ENCODE results near the gene ADAM15.

Gene ADAM15

DNA sequence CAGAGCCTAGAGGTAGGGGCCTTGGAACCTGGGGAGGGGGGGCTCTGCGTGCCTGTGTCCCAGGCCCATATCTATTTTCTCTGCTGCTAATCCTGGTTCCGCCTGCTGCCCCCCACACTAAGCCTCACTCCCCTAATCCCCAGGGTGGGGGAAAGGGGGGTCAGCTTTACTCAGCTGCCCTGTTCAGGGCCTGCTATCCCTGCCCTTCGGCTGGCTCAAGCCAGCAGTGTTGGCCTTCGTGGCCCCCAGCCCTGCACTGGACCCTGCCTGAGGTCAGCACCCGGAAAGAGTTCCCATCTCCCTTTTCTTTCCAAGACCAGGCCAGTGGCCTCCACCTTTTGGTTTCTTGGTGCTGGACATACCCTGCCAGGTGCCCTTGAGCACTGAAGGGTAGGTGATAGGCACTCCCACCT, 40.1 kb upstream of the ADAM15 start:
- Histone ChIP-seq H3K4me3 (ENCODE audit: low read depth, low read length) (no peak overlapping the region), H3K27ac (ENCODE audit: extremely low read depth, low read depth, low read length) (no peak overlapping the region), H3K36me3 (ENCODE audit: control insufficient read depth in 2 of 2, insufficient read depth in 1 of 2, low read length in 2 of 2) (peaks cover 0 to 29% of the 10 kb centered on the region in 2 experiments; a peak in 1 of 3 replicates), H3K4me1 (ENCODE audit: control insufficient read depth, insufficient read depth, low read length) (peaks cover 10% of the 10 kb centered on the region), H3K9me3 (ENCODE audit: control insufficient read depth, insufficient read depth, low read depth, low read length) (no peaks in the 10 kb centered on the region)
- ChIA-PET POLR2A (no interaction called here), CTCF (no interaction called here)
- TF ChIP-seq, protein P1, sequence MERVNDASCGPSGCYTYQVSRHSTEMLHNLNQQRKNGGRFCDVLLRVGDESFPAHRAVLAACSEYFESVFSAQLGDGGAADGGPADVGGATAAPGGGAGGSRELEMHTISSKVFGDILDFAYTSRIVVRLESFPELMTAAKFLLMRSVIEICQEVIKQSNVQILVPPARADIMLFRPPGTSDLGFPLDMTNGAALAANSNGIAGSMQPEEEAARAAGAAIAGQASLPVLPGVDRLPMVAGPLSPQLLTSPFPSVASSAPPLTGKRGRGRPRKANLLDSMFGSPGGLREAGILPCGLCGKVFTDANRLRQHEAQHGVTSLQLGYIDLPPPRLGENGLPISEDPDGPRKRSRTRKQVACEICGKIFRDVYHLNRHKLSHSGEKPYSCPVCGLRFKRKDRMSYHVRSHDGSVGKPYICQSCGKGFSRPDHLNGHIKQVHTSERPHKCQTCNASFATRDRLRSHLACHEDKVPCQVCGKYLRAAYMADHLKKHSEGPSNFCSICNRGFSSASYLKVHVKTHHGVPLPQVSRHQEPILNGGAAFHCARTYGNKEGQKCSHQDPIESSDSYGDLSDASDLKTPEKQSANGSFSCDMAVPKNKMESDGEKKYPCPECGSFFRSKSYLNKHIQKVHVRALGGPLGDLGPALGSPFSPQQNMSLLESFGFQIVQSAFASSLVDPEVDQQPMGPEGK (tag by site-specific recombination; IDR thresholded peaks at IDR 0.05), result peak; percentile 27; the same call in 1 of the 2 replicates
- TF ChIP-seq, protein P2, sequence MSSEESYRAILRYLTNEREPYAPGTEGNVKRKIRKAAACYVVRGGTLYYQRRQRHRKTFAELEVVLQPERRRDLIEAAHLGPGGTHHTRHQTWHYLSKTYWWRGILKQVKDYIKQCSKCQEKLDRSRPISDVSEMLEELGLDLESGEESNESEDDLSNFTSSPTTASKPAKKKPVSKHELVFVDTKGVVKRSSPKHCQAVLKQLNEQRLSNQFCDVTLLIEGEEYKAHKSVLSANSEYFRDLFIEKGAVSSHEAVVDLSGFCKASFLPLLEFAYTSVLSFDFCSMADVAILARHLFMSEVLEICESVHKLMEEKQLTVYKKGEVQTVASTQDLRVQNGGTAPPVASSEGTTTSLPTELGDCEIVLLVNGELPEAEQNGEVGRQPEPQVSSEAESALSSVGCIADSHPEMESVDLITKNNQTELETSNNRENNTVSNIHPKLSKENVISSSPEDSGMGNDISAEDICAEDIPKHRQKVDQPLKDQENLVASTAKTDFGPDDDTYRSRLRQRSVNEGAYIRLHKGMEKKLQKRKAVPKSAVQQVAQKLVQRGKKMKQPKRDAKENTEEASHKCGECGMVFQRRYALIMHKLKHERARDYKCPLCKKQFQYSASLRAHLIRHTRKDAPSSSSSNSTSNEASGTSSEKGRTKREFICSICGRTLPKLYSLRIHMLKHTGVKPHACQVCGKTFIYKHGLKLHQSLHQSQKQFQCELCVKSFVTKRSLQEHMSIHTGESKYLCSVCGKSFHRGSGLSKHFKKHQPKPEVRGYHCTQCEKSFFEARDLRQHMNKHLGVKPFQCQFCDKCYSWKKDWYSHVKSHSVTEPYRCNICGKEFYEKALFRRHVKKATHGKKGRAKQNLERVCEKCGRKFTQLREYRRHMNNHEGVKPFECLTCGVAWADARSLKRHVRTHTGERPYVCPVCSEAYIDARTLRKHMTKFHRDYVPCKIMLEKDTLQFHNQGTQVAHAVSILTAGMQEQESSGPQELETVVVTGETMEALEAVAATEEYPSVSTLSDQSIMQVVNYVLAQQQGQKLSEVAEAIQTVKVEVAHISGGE (tag by site-specific recombination; conservative IDR thresholded peaks at IDR 0.05; ENCODE audit: low read depth), result no peak

DNA sequence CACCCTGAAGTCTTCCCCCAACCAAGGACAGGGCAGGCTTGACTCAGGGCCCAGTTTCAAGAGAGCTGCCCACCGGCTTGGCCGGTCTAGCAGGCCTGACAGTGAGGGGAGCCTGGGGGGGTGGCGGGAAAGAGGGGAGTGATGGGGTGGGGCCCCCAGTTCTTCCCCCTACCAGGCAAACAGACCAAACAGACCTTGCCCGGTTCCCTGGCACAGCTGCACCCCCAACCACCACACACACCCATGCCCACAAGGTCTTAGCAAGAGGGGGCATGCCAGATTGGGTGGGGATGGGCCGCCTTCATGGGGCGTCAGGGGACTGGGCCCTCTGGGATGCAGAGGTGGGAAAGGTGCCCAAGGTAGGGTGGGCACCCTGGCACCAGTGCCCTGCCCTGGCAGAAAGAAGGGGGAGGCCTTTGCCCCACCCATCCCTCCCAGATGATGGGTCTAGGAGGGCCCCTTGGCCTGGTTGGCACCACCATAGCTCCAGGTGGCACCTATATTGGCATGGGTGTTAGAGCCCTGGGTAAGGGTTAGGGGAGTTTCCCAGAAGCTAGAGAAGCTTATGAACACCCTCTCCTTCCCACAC, 39.6 kb upstream of the ADAM15 start:
- CTCF ChIA-PET, result interaction anchor here (1.0 to 1.4 kb wide), 2 partner anchors 9 to 18 kb away, joined by 3 to 4 read pairs; partner anchors contain the start of genes LENEP and ZBTB7B
- no peak overlapping the region for H3K4me3 ChIP-seq (ENCODE audit: low read depth, low read length)
- H3K36me3 ChIP-seq (ENCODE audit: control insufficient read depth in 2 of 2, insufficient read depth in 1 of 2, low read length in 2 of 2), result peaks cover 0 to 34% of the 10 kb centered on the region in 2 experiments; a peak in 1 of 3 replicates
- POLR2A ChIA-PET, result interaction anchor here (1.0 to 1.6 kb wide), 6 partner anchors 8 to 156 kb away, joined by 3 to 8 read pairs (median 4); partner anchors contain the start of gene PYGO2
- H3K4me1 ChIP-seq (ENCODE audit: control insufficient read depth, insufficient read depth, low read length), result peaks cover 10% of the 10 kb centered on the region
- no peak overlapping the region for H3K27ac ChIP-seq (ENCODE audit: extremely low read depth, low read depth, low read length)
- peak; percentile 93 for TF ChIP-seq HIC1 (tag by site-specific recombination; IDR thresholded peaks at IDR 0.05)
- no peak for TF ChIP-seq ZNF555 (tag by site-specific recombination; conservative IDR thresholded peaks at IDR 0.05)
- H3K9me3 ChIP-seq (ENCODE audit: control insufficient read depth, insufficient read depth, low read depth, low read length), result no peaks in the 10 kb centered on the region

- CTCF ChIA-PET, result interaction anchor here (0.6 to 1.4 kb wide), 4 partner anchors 10 to 79 kb away, joined by 3 to 4 read pairs (median 4); partner anchors contain the start of genes LENEP, PYGO2 and ZBTB7B
- H3K27ac ChIP-seq (ENCODE audit: extremely low read depth, low read depth, low read length), result 0 out of 2 replicates have a peak overlapping the region, but pooled peaks have one; percentile 24
- TF ChIP-seq, protein P3, sequence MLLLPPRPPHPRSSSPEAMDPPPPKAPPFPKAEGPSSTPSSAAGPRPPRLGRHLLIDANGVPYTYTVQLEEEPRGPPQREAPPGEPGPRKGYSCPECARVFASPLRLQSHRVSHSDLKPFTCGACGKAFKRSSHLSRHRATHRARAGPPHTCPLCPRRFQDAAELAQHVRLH (tag by site-specific recombination; IDR thresholded peaks at IDR 0.05), result no peak
- no peak for TF ChIP-seq ZBTB1 (tag by site-specific recombination; IDR thresholded peaks at IDR 0.05)
- no peak for TF ChIP-seq ZNF747 (tag by site-specific recombination; IDR thresholded peaks at IDR 0.05)
- TF ChIP-seq ZNF76 (tag by site-specific recombination; IDR thresholded peaks at IDR 0.05; ENCODE audit: borderline replicate concordance, low read depth), result no peak
- TF ChIP-seq ZIC2 (tag by site-specific recombination; IDR thresholded peaks at IDR 0.05), result peak; percentile 64
- TF ChIP-seq, protein P4, sequence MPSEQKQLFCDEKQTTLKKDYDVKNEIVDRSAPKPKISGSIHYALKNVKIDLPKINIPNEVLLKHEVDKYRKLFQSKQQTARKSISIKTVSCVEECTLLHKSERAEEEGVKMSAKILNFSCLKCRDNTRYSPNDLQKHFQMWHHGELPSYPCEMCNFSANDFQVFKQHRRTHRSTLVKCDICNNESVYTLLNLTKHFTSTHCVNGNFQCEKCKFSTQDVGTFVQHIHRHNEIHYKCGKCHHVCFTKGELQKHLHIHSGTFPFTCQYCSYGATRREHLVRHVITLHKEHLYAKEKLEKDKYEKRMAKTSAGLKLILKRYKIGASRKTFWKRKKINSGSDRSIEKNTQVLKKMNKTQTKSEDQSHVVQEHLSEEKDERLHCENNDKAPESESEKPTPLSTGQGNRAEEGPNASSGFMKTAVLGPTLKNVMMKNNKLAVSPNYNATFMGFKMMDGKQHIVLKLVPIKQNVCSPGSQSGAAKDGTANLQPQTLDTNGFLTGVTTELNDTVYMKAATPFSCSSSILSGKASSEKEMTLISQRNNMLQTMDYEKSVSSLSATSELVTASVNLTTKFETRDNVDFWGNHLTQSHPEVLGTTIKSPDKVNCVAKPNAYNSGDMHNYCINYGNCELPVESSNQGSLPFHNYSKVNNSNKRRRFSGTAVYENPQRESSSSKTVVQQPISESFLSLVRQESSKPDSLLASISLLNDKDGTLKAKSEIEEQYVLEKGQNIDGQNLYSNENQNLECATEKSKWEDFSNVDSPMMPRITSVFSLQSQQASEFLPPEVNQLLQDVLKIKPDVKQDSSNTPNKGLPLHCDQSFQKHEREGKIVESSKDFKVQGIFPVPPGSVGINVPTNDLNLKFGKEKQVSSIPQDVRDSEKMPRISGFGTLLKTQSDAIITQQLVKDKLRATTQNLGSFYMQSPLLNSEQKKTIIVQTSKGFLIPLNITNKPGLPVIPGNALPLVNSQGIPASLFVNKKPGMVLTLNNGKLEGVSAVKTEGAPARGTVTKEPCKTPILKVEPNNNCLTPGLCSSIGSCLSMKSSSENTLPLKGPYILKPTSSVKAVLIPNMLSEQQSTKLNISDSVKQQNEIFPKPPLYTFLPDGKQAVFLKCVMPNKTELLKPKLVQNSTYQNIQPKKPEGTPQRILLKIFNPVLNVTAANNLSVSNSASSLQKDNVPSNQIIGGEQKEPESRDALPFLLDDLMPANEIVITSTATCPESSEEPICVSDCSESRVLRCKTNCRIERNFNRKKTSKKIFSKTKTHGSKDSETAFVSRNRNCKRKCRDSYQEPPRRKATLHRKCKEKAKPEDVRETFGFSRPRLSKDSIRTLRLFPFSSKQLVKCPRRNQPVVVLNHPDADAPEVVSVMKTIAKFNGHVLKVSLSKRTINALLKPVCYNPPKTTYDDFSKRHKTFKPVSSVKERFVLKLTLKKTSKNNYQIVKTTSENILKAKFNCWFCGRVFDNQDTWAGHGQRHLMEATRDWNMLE (tag by site-specific recombination; conservative IDR thresholded peaks at IDR 0.05; ENCODE audit: low read depth), result no peak
- TF ChIP-seq KLF10 (tag by site-specific recombination; IDR thresholded peaks at IDR 0.05), result no peak
- TF ChIP-seq GLIS2 (tag by site-specific recombination; IDR thresholded peaks at IDR 0.05), result peak; percentile 30
Observed at GRCh38 chr1:155012026-155012546, 39.0 kb upstream of the ADAM15 start.

More at GRCh38 chr1:155012026-155012546, 39.0 kb upstream of the ADAM15 start:
- H3K9me3 ChIP-seq (ENCODE audit: control insufficient read depth, insufficient read depth, low read depth, low read length), result no peaks in the 10 kb centered on the region
- H3K36me3 ChIP-seq (ENCODE audit: control insufficient read depth in 2 of 2, insufficient read depth in 1 of 2, low read length in 2 of 2), result peaks cover 0 to 37% of the 10 kb centered on the region in 2 experiments; a peak in 1 of 3 replicates
- H3K4me3 ChIP-seq (ENCODE audit: low read depth, low read length), result no peak overlapping the region
- POLR2A ChIA-PET, result interaction anchor here (1.0 to 1.6 kb wide), 6 partner anchors 8 to 155 kb away, joined by 3 to 8 read pairs (median 4); partner anchors contain the start of gene PYGO2
- H3K4me1 ChIP-seq (ENCODE audit: control insufficient read depth, insufficient read depth, low read length), result peaks cover 13% of the 10 kb centered on the region

All from HEK293 (cell line).